ENCODE results near the gene MAST3. TPM values are rescaled to one million over a fixed set of nuclear protein-coding genes. Genes with fewer than 3 reads are reported as not detected.
A peak's percentile ranks its signal among the peaks of the same experiment; 100 is the strongest.

MAST3 gene
- polyA plus RNA-seq, 1 experiment = 2.1 TPM

- TF ChIP-seq CTCF (IDR thresholded peaks at IDR 0.05; ENCODE audit: low read depth, low read length) = no peak
- ChIA-PET POLR2A (interaction anchor here (0.7 kb wide), 1 partner anchor 12 kb away, joined by 4 read pairs; no protein-coding TSS in a partner anchor), CTCF (no interaction called here)
- no peak overlapping the region for H3K4me3 ChIP-seq (ENCODE audit: low read depth, low read length)
- peaks cover 3% of the 10 kb centered on the region for H3K27me3 ChIP-seq (ENCODE audit: control insufficient read depth, insufficient read depth, low read length)
- DNase-seq (ENCODE audit: low read depth, low spot score) = no peak
- H3K9me3 ChIP-seq (ENCODE audit: control insufficient read depth, insufficient read depth, low read length) = no peaks in the 10 kb centered on the region; the same call in 1 of the 2 replicates
- no peak overlapping the region for H3K27ac ChIP-seq (ENCODE audit: low read depth, low read length)
Observed at GRCh38 chr19:18108897-18109296, 11.3 kb downstream of the MAST3 start.

- no peak for DNase-seq (ENCODE audit: low read depth, low spot score)
- Histone ChIP-seq H3K27me3 (ENCODE audit: control insufficient read depth, insufficient read depth, low read length) (peaks cover 3% of the 10 kb centered on the region), H3K4me3 (ENCODE audit: low read depth, low read length) (peak overlapping the region; percentile 77), H3K27ac (ENCODE audit: low read depth, low read length) (no peak overlapping the region), H3K9me3 (ENCODE audit: control insufficient read depth, insufficient read depth, low read length) (no peaks in the 10 kb centered on the region; the same call in 1 of the 2 replicates)
- POLR2A ChIA-PET = interaction anchor here (0.6 kb wide), 1 partner anchor 17 kb away, joined by 10 read pairs; no protein-coding TSS in a partner anchor
- CTCF ChIA-PET = interaction anchor here (0.6 kb wide), 1 partner anchor 218 kb away, joined by 5 read pairs; no protein-coding TSS in a partner anchor
- no peak for TF ChIP-seq CTCF (IDR thresholded peaks at IDR 0.05; ENCODE audit: low read depth, low read length)
Observed at GRCh38 chr19:18109341-18109732, 11.8 kb downstream of the MAST3 start.

GRCh38 chr19:18109733-18110608 is 12.4 kb downstream of the MAST3 start:
- POLR2A ChIA-PET = interaction anchor here (0.6 kb wide), 1 partner anchor 18 kb away, joined by 10 read pairs; no protein-coding TSS in a partner anchor
- H3K27ac ChIP-seq (ENCODE audit: low read depth, low read length) = no peak overlapping the region
- DNase-seq (ENCODE audit: low read depth, low spot score) = no peak

GRCh38 chr19:18110609-18111232 is 13.1 kb downstream of the MAST3 start:
- Histone ChIP-seq H3K4me3 (ENCODE audit: low read depth, low read length) (peak overlapping the region; percentile 77), H3K27ac (ENCODE audit: low read depth, low read length) (no peak overlapping the region), H3K9me3 (ENCODE audit: control insufficient read depth, insufficient read depth, low read length) (no peaks in the 10 kb centered on the region; the same call in 1 of the 2 replicates), H3K27me3 (ENCODE audit: control insufficient read depth, insufficient read depth, low read length) (peaks cover 3% of the 10 kb centered on the region)
- no peak for DNase-seq (ENCODE audit: low read depth, low spot score)
- CTCF ChIA-PET = interaction anchor here (0.7 to 2.0 kb wide), 11 partner anchors 10 to 218 kb away, joined by 3 to 8 read pairs (median 4); partner anchors contain the start of gene MAST3
- TF ChIP-seq CTCF (IDR thresholded peaks at IDR 0.05; ENCODE audit: low read depth, low read length) = no peak
- POLR2A ChIA-PET = interaction anchor here (0.6 kb wide), 1 partner anchor 1026 kb away, joined by 4 read pairs; no protein-coding TSS in a partner anchor

More at GRCh38 chr19:18109733-18110608, 12.4 kb downstream of the MAST3 start:
- Histone ChIP-seq H3K4me3 (ENCODE audit: low read depth, low read length) (peak overlapping the region; percentile 77), H3K9me3 (ENCODE audit: control insufficient read depth, insufficient read depth, low read length) (no peaks in the 10 kb centered on the region; the same call in 1 of the 2 replicates), H3K27me3 (ENCODE audit: control insufficient read depth, insufficient read depth, low read length) (peaks cover 3% of the 10 kb centered on the region)
- CTCF ChIA-PET = interaction anchor here (0.6 to 2.0 kb wide), 4 partner anchors 42 to 218 kb away, joined by 3 to 7 read pairs (median 5); no protein-coding TSS in a partner anchor
- no peak for TF ChIP-seq CTCF (IDR thresholded peaks at IDR 0.05; ENCODE audit: low read depth, low read length)
